AG09319 (cell line): Measurements from ENCODE around the gene ZNF407.

Source experiments
- DNase-seq: peaks from one replicate; pipeline ENCODE4 v3.0.0-alpha.2; 2010; ENCODE audit warnings: low read depth; ENCODE audit errors: extremely low read depth
- CTCF ChIP-seq: IDR thresholded peaks from 2 replicates; pipeline ENCODE4 v1.5.1; 2011; ENCODE audit warnings: low read depth, mild to moderate bottlenecking, inconsistent platforms, low read length, moderate library complexity

ZNF407 gene

GRCh38 chr18:74785632-74786031 lies 188.0 kb downstream of the ZNF407 start:
- no peak for TF ChIP-seq CTCF
- no peak for DNase-seq

GRCh38 chr18:74788657-74789056 lies 191.0 kb downstream of the ZNF407 start:
- no peak for TF ChIP-seq CTCF
- no peak for DNase-seq

GRCh38 chr18:74789078-74789477 lies 191.4 kb downstream of the ZNF407 start:
- no peak for TF ChIP-seq CTCF
- DNase-seq, result no peak

- no peak for TF ChIP-seq CTCF
- DNase-seq, result no peak
Observed at GRCh38 chr18:74790451-74790850, 192.8 kb downstream of the ZNF407 start.

GRCh38 chr18:74791501-74792194 lies 194.0 kb downstream of the ZNF407 start:
- DNase-seq, result no peak
- no peak for TF ChIP-seq CTCF

GRCh38 chr18:74793746-74794145 lies 196.1 kb downstream of the ZNF407 start:
- DNase-seq, result no peak
- TF ChIP-seq CTCF, result no peak

- TF ChIP-seq CTCF, result no peak
- no peak for DNase-seq
Observed at GRCh38 chr18:74795751-74796150, 198.1 kb downstream of the ZNF407 start.
